Coronary artery (tissue), 2 donors: ENCODE results near the gene COL5A2.
A peak's percentile ranks its signal among the peaks of the same experiment; 100 is the strongest.

Experiments
- DNase-seq: peaks from one replicate; pipeline ENCODE4 v3.0.0-alpha.2; 2017; ENCODE audit warnings: low spot score
- H3K27ac ChIP-seq, 2 donors: fragments of 200-600 bp; sonication (generic); one replicate each; pipeline ENCODE4 v1.5.1; 2016 to 2019
- H3K4me3 ChIP-seq: fragments of 200-600 bp; sonication (generic); 2 replicates; pipeline ENCODE4 v1.5.1; 2016; ENCODE audit warnings: mild to moderate bottlenecking, moderate library complexity
- TF ChIP-seq, protein P1 (sequence below): fragments of 200-600 bp; sonication (generic); IDR thresholded peaks from one replicate; pipeline ENCODE4 v1.5.1; 2019; ENCODE audit warnings: antibody characterized with exemption

The COL5A2 gene

GRCh38 chr2:189083606-189084005 is 96.0 kb downstream of the COL5A2 start:
- no peak for DNase-seq
- no peak overlapping the region for H3K27ac ChIP-seq
- H3K4me3 ChIP-seq, result no peak overlapping the region
- TF ChIP-seq, protein P1, sequence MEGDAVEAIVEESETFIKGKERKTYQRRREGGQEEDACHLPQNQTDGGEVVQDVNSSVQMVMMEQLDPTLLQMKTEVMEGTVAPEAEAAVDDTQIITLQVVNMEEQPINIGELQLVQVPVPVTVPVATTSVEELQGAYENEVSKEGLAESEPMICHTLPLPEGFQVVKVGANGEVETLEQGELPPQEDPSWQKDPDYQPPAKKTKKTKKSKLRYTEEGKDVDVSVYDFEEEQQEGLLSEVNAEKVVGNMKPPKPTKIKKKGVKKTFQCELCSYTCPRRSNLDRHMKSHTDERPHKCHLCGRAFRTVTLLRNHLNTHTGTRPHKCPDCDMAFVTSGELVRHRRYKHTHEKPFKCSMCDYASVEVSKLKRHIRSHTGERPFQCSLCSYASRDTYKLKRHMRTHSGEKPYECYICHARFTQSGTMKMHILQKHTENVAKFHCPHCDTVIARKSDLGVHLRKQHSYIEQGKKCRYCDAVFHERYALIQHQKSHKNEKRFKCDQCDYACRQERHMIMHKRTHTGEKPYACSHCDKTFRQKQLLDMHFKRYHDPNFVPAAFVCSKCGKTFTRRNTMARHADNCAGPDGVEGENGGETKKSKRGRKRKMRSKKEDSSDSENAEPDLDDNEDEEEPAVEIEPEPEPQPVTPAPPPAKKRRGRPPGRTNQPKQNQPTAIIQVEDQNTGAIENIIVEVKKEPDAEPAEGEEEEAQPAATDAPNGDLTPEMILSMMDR, result no peak

- TF ChIP-seq, protein P1, result no peak
- Histone ChIP-seq H3K4me3 (no peak overlapping the region), H3K27ac (no peak overlapping the region)
- no peak for DNase-seq
Measured at GRCh38 chr2:189083106-189083505, 96.5 kb downstream of the COL5A2 start.

- no peak for DNase-seq
- TF ChIP-seq, protein P1, result no peak
- Histone ChIP-seq H3K27ac (no peak overlapping the region), H3K4me3 (no peak overlapping the region)
Measured at GRCh38 chr2:189082376-189082975, 97.1 kb downstream of the COL5A2 start.

DNA sequence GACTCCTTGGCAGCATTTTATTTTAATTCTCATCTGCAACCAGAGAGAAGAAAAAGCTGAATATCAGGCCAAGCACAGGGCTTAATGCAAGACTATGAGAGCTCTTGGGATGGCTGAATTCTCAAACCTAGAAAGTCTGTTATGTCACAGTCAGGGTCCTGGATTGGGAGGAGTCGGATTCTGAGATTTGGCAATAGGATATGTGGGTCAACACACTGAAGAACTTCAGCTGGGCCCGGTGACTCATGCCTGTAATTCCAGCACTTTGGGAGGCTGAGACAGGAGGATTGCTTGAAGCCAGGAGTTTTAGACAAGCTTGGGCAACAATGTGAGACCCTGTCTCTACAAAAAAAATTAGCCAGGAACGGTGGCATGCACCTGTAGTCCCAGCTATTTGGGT is 103.0 kb downstream of the COL5A2 start:
- Histone ChIP-seq H3K27ac (peak overlapping the region in 1 of 2 donors; percentile 31), H3K4me3 (no peak overlapping the region)
- no peak for DNase-seq
- TF ChIP-seq, protein P1, result no peak

DNA sequence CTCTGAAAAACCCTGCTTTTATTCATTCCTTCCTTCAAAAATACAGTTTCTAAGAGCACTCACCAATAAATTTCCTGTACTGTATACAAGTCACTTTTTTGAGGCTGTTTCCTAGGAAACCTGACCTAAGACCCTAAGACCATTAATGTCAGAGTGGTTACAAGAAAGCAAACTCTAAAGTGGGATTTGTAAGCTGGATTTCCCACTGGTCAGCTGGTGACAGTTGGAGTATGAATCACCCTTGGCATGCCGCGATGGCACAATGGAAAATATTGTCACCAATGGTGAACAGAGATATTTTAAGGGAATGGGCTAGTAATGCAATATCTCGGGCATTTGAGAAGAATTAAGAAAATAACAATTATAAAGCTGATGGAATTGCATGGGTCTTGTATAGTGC is 103.4 kb downstream of the COL5A2 start:
- DNase-seq, result no peak
- H3K4me3 ChIP-seq, result no peak overlapping the region
- H3K27ac ChIP-seq, result no peak overlapping the region
- TF ChIP-seq, protein P1, result no peak

DNA sequence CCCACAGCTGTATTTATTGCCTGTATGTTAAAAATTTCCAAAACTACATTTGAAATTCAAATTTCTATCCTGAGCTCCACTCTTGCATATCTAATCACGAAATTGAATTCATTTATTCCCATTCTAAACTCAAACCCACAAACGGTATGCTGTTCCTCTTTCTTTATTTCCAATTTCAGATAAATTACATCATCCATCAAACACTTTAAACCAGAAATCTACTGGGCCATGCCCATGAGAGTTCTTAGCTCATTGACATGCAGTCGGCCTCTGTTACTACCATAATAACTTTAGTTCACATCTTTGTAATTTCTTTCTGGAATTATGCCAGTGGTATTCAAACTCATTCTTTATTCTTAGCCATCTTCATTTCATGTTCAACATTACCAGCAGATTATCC is 105.1 kb downstream of the COL5A2 start:
- Histone ChIP-seq H3K4me3 (no peak overlapping the region), H3K27ac (no peak overlapping the region)
- no peak for DNase-seq
- TF ChIP-seq, protein P1, result no peak

- Histone ChIP-seq H3K4me3 (no peak overlapping the region), H3K27ac (no peak overlapping the region)
- TF ChIP-seq, protein P1, result no peak
- DNase-seq, result no peak
Measured at GRCh38 chr2:189072036-189072435, 107.5 kb downstream of the COL5A2 start.
